ENCODE measurements around the gene TCF12.
"Not testable (repeated sequence)": the region's sequence is repeated elsewhere in the genome, so short reads cannot be mapped to it uniquely, and the experiment has no call there.

The TCF12 gene

DNA sequence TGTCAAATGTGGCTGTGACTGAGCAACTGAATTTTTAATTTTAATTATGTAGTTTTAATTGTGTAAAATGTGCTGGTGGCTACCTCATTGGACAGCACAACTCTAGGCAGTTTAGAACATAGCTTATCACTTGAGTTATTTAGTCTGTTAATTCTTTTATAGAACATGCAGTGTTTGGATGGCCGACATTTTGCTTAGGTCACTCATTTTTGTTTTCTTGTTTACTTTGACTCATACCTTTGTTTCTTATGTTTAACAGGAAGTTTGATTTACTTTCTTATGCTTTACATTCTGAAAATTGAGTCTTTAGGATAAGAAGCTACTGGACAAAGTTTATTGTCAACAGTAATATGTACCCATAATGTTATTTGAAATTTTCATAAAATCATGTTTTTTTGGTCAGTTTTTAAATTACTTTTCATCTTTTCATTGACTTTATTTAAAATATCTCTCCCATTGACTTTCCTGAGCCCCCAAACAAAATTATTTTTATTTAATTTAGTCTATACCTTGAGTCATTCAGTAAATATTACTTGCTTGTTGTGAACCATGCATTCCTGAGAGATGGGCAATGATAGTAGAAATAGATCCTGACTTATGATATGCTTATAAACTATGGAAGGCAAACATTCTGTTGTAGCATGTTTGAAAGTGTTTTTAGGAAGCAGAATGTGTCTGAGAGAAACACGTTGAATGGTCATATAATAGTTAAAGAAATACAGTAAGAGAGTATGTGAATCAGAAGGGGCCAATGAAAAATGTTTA, 60.6 kb downstream of the TCF12 start:
- no peak for DNase-seq (ENCODE audit: low spot score)

DNA sequence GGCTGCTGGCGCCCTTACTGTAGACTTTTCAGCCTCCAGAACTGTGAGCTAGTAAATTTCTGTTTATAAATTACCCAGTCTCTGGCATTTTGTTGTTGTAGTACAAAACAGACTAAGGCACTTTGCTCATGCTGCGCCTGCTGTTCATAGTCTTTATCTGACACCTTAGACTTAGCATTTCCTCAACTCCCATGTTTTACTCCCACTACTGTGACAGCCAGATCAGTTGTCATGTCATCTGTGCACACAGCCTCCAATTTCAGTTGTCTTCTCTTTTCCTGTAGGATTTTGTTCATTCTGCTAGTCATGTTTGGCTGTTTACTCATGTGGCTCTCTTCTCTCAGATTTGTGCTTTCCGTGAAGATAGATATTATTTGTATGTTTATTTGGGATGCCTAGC, 62.0 kb downstream of the TCF12 start:
- DNase-seq (ENCODE audit: low spot score), result no peak

DNA sequence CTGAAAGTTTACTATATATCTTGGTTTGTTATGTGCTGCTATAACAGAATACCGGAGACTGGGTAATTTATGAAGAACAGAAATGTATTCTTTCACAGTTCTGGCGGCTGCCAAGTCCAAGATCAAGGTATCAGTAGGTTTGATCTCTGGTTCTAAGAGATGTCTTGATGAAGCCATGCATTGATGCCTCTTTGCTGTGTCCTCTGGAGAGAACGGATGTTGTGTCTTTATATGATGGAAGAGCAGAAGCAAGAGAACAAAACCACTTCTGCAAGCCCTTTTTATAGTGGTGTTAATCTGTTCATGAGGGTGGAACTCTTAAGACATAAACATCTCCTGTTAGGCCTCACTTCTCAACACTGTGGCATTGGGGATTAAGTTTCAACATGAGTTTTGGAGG, 62.7 kb downstream of the TCF12 start:
- no peak for DNase-seq (ENCODE audit: low spot score)

DNA sequence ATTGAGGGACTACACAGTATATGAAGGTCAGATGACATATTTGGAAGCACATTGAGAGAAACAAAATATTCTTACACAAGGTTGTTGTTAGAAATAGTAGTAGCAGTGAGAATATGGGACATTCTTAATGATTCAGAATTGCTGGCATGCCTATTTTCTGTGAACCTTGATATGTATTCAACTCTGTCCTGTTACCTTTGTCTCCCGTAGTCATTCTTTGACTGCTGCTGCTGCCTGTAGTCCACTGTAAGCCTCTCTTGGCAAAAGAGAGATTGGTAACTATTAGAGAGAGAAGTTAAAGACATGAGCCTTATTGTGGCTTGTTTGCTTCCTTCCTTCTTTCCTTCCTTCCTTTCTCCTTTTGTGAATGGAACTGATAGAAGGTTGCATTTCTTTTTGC, 64.5 kb downstream of the TCF12 start:
- DNase-seq (ENCODE audit: low spot score), result no peak

DNA sequence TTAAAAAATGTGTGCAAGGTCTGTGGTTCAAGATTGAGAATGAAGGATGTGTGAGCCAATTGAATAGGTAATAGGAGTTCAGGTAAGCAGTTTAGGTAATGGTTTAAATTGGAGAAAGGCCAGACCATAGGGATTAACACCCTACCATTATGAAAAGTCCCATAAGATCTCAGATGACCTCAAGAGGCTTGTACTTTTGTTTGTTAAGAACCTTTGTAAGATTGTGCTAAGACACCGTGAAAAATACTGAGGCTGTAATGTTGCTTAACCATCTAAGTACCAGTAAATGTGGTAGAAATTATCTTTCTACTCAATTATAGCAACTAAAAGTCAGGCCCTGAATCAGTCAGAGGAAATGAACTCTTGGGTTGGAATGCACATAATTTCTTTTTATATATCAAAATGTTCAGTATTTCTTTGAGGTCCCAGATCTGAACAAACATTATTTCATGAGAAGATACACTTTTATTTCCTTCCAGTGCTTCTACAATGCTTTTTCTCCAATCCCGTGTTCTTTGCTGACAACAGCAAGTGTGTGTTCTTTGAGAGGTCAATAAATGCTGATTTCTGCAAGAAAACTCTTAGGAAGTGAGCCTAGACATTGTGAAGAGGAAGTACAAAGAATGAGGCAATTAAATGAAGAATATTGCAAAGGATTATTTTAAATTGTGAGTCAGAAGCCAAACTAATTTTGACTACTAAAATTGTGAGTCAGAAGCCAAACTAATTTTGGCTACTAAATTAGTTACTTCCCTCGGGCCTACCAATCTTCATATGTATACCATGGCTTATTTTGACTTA, 66.4 kb downstream of the TCF12 start:
- no peak for DNase-seq (ENCODE audit: low spot score)

DNA sequence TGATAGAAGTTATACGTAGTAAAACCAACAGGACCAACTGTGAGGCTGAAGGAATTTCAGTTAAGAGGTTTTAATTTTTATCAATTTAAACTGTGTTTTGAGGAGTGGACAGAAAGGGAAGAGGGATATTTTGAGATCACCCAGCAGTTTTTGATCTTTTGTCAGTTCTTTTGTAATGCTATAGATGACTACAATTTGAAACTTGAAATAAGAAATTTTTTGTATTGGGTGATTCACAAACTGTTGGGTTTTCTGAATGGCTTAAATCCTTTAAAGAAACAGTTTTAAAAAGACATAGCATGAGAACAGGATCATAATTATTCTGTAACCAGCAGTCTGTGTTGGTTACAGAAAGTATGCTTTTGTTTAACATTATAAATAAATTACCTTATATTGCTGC, 67.4 kb downstream of the TCF12 start:
- no peak for DNase-seq (ENCODE audit: low spot score)

DNA sequence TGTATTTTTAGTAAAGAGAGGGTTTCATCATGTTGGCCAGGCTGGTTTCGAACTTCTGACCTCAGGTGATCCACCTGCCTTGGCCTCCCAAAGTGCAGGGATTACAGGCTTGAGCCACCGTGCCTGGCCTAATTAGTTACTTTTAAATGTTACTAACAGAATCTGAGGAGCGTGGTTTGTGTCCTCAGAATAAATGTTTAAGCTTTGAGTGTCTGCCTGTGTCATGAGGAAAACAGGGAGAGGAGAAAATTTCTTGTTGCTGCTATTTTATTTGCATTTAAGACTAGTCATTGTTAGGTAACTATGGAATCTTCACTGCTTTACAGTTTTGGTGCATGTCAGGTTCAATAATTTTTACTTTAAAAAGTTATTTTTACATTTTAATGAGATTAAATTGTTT, 68.8 kb downstream of the TCF12 start:
- no peak for DNase-seq (ENCODE audit: low spot score)

DNA sequence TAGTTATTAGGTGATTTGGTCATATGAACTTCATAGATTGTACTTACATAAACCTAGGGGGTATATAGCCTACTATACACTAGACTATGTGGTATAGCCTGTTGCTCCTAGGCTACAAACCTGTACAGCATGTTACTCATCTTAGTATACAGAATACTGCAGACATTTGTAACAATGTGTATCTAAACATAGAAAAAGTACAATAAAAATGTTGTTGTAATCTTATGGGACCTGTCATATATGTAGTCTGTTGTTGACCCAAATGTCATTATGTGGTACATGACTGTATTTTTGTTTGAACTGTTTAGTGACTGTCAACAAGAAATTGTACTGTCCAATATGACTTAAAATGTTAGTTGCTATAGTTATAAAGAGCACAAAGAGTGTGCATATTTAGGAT, 69.8 kb downstream of the TCF12 start:
- no peak for DNase-seq (ENCODE audit: low spot score)

DNA sequence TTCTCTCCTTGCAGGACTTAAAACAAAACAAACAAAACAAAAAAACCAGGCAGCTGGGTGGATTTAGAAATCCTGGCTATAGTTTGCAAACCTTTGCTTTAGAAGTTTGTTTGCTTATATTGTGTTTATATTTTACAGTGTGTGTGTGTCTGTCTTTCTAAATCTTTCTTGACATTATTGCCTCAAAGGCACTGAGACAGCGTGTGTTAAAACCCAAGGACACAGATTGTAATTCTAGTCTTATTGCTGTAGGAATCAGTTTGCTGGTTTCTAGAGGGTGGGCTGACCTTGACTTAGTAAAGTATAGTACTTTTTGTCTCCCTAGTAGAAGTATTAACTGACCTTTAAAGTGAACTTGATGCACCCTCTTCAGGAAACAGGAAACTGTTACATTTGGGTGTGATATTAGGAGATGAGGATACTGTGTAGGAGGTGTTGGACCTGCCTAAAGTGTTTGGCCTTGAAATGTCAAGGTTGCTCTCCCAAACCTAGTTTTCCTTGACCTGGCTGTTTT, 71.0 kb downstream of the TCF12 start:
- no peak for DNase-seq (ENCODE audit: low spot score)

DNA sequence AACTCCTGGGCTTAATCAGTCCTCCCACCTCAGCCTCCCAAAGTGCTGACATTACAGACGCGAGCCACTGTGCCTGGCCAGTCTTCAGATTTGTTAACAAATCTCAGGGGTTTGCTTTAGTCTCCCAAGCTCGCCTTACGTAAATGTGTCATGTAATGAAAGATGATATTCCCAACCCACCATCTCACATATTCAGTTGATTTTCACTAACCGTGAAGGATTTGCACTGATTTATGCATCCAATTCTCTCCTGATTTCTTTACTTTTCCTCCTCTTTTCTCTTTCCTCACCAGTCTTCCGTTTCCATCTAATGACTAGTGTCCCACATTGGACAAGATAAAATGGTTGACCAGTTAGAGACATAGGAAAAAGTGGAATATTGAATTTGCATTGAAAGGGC, 72.6 kb downstream of the TCF12 start:
- DNase-seq (ENCODE audit: low spot score), result no peak

DNA sequence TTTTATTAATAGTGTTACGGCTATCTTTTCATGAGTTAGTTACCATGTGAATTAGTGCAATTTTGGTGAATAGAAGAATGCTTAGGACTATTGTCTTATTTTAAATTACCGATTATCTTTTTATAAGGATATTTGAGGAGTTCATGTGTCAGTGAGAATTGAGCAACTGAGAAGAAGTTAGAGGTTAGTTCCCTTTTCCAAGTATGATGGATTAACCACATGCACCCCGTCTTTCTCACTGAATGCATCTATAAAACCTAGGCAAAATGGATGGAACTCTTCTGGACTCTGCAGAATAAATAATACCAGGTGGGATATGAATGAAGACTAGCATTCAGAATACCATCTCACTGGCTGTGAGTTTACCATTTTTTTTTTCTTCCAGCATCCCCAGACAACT, 74.3 kb downstream of the TCF12 start:
- no peak for DNase-seq (ENCODE audit: low spot score)

DNA sequence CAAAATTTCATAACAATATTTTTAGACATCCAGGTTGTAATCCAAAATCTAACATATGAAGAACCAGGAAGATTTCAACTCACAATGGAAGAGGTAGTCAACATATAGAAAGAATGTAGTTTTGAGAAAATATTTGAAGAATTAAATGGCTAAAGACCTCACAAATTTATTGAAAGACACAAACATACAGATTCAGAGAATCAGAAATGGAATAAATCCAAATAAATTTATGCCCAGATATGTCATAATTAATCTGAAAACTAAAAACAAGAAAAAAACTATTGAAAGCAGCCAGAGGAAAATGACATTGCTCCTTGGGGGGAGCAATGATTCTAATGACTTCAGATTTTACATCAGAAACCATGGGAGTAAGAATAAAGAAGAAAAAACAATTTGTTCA, 75.8 kb downstream of the TCF12 start:
- DNase-seq (ENCODE audit: low spot score), result no peak

DNA sequence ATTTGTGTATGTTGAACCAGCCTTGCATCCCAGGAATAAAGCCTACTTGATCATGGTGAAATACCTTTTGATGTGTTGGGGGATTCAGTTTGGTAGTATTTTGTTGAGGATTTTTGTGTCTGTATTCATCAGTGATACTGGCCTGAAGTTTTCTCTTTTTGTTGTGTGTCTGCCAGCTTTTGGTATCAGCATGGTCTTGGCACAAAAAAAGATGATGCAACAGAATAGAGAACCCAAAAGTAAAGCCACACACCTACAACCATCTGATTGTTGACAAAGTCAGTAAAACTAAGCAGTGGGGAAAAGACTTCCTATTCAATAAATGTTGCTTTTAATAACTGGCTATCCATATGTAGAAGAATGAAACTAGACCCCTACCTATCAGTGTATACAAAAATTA, 77.6 kb downstream of the TCF12 start:
- no peak for DNase-seq (ENCODE audit: low spot score)

DNA sequence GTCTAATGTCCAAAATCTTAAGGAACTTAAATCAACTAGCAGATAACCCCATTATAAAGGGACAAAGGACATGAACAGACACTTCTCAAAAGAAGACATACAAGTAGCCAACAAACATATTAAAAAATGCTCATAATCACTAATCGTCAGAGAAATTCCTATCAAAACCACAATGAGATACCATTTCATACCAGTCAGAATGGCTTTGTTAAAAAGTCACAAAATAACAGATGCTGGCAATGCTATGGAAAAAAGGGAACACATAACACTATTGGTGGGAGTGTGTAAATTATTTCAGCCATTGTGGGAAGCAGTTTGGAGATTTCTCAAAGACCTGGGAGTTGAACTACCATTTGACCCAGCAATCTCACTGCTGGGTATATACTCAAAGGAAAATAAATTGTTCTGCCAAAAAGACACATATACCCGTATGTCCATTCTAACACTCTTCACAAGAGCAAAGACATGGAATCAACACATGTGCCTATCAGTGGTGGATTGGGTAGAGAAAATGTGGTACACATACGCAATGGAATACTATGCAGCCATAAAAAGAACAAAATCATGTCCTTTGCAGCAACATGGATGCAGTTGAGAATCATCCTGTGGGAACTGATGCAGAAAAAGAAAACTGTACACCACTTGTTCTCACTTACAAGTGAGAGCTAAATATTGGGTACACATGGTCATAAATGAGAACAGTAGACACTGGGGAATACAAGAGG, 78.5 kb downstream of the TCF12 start:
- no peak for DNase-seq (ENCODE audit: low spot score)

DNA sequence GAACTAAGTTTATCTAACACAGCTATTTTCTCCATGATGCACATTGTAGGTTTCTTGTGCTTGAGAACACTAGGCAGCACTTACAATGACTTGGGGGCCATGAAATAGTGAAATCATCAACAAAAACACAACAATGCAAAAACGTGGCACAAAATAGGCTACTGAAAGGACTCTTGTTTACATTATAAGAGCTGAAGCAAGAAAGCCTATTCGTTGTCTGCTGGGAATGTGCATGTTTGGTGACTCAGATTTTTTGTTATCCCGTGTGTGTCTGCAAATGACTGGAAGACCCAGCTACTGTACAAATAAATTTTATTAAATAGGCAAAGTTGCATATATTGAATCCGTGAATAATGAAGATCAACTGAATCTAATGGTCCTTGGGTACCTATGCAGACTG, 85.0 kb downstream of the TCF12 start:
- DNase-seq (ENCODE audit: low spot score), result no peak

DNA sequence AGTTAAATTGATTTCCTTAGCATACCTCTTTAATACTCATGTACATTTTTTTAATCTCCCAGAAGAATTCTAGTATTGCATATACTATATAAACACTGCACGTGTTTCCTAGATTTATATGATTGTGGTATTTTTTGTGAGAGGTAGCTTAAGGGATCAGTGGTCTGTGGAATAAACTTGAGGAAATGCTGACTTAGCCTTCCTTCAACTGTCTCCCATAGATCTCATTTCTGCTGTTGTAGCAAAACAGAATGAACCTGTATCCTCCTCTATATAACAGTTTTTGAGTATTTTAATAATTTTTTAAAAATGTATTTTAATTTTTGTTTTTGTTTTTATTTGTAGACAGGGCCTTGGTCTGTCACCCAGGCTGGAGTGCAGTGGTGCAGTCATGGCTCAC, 86.8 kb downstream of the TCF12 start:
- DNase-seq (ENCODE audit: low spot score), result no peak

DNA sequence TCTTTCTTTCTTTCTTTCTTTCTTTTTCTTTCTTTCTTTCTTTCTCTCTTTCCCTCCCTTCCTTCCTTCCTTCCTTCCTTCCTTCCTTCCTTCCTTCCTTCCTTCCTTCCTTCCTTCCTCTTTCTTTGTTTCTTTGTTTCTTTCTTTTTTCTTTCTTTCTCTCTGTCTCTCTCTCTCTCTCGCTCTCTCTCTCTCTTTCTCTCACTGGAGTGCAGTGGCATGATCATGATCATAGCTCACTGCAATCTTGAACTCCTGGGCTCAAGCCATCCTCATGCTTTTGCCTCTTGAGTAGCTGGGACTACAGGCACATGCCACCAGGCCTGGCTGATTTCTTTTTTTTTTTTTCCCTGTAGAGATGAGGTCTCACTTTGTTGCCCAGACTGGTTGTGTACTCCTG, 89.4 kb downstream of the TCF12 start:
- not testable (repeated sequence) for DNase-seq (ENCODE audit: low spot score)

DNA sequence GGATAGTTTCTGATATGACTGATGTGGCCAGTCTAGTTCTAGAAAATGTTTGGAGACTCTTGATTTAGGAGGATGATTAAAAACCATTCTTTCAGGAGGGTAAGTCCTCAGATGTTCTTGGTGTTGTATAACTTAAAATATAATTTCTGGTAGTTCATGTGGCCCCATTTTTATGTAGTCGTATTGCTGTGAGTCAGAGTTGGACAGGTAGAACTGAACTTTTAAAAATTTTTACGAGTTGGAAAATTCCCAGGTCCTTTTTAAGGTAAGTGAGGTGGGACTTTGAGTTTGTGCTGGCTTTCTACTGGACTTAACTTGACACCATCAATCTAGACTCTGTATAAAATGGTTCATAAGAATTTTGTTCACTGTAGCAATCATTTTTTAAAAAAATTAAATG, 92.3 kb downstream of the TCF12 start:
- no peak for DNase-seq (ENCODE audit: low spot score)

DNA sequence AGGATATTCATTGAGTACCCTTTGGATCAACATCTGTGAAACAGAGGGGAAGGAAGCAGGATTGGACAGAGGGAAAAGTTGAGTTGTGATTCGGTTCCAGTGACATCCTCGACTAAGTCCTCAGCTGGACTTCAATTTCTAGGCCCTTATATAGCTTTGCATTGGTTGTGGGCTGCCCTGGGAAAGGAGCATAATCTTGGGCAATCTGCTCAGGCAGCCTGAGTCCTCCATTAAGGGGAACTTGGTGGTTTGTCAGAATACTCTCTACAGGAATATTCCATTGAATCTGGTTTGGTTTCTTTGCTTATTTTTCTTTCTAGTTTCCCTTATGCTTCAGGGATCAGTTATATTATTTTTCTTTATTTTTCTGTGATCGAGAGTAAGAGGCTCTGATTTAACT, 94.1 kb downstream of the TCF12 start:
- DNase-seq (ENCODE audit: low spot score), result no peak

DNA sequence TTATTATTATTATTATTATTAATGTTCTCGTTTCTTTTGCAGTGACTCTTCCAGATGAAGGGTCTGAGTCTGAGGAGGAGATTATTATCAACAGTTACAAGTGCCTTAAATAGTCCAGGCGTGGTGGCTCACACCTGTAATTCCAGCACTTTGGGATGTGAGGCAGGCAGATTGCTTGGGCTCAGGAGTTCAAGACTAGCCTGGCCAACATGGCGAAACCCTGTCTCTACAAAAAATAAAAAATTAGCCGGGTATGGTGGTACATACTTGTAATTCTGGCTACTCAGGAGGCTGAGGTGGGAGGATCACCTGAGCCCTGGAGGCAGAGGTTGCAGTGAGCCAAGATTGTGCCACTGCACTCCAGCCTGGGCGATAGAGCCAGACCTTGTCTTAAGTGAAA, 96.5 kb downstream of the TCF12 start:
- not testable (repeated sequence) for DNase-seq (ENCODE audit: low spot score)

DNA sequence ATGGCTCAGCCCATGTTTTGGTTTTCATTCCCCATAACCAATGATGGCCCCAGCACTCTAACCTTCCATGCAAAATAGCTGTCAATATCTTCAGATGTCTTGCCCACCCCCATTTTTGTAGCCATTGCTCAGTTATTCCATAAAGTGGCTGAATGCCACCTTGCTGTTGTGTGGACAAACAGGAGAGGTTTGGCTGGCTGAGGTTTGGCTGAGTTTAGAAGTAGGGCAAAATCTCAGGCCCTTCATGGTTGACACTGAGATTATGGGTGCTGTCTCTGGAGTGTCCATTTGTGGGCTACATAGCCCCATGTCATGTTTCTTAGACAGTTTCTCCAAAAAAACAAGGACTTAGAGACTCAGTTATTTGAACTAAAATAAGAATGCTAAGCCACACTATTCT, 96.9 kb downstream of the TCF12 start:
- DNase-seq (ENCODE audit: low spot score), result no peak

DNA sequence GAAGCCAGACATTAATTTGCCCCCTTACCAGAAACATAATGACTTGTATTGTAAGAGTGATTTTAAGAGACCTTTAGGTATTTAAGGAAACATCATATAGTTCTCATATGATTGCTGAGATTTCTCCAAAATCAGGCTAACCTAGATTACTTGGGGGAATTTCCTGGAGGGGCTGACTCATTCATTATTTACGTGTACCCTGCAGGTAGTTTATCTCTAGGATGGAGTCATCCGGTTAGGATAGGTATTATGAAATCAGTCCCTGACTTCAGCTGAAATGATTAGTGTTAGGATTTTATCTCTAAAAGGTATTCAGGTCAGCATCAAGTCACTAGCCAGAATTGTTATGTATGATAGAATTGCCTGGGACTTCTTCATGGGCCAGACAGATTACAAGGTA, 97.5 kb downstream of the TCF12 start:
- DNase-seq (ENCODE audit: low spot score), result no peak

DNA sequence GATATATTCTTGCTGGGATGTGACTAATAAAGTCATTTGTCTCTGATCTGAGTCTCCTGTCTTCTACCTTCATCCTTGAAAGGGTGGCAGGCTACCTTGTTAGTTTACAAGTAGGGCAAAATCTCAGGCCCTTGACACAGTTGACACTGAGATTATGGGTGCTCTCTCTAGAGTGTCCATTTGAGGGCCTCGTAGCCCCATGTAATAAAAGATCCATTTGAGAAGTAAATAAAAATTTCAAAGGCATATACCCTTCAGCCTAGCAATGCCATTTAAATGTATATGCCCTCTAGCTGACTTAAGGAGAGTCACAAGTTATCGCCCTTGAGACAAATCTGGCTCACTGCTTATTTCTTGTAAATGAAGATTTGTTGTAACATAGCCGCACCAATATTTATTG, 98.6 kb downstream of the TCF12 start:
- DNase-seq (ENCODE audit: low spot score), result no peak

Measured in iPS-NIHi11 (cell line).